COLO829 (cell line): ENCODE data around the gene TYK2.
"Not testable (repeated sequence)": the region's sequence is repeated elsewhere in the genome, so short reads cannot be mapped to it uniquely, and the experiment has no call there.

Experiments used
- DNase-seq: peaks from one replicate; pipeline ENCODE4 v3.0.0; 2012; ENCODE audit warnings: low spot score

Gene TYK2

GRCh38 chr19:10407096-10407495 lies 26.7 kb upstream of the TYK2 start:
- no peak for DNase-seq

- no peak for DNase-seq
These were observed 25.8 kb upstream of the TYK2 start for GRCh38 chr19:10406191-10406590.

GRCh38 chr19:10404888-10405820 lies 24.8 kb upstream of the TYK2 start:
- DNase-seq = no peak

GRCh38 chr19:10403137-10404021 lies 23.0 kb upstream of the TYK2 start, which contains the start of gene CDC37:
Gene CDC37, minus strand, starts transcription at chr19:10403542. Its CDS starts 63 bp downstream, at chr19:10403479.
- peak; percentile 99 for DNase-seq

GRCh38 chr19:10402441-10403038 lies 22.2 kb upstream of the TYK2 start:
- DNase-seq = no peak

GRCh38 chr19:10399878-10400277 lies 19.5 kb upstream of the TYK2 start:
- DNase-seq = no peak

GRCh38 chr19:10399340-10399739 lies 19.0 kb upstream of the TYK2 start:
- not testable (repeated sequence) for DNase-seq

GRCh38 chr19:10398819-10399218 lies 18.4 kb upstream of the TYK2 start:
- DNase-seq = no peak

GRCh38 chr19:10395917-10396316 lies 15.5 kb upstream of the TYK2 start:
- no peak for DNase-seq

- no peak for DNase-seq
These were observed 15.1 kb upstream of the TYK2 start for GRCh38 chr19:10395436-10395835.

- DNase-seq = no peak
These were observed 14.6 kb upstream of the TYK2 start for GRCh38 chr19:10395003-10395402.

GRCh38 chr19:10393137-10393536 lies 12.8 kb upstream of the TYK2 start:
- no peak for DNase-seq

GRCh38 chr19:10392120-10392519 lies 11.7 kb upstream of the TYK2 start:
- no peak for DNase-seq

GRCh38 chr19:10390652-10391286 lies 10.4 kb upstream of the TYK2 start:
- peak; percentile 59 for DNase-seq

GRCh38 chr19:10389863-10390262 lies 9.5 kb upstream of the TYK2 start:
- DNase-seq = no peak

- DNase-seq = peak; percentile 80
These were observed 8.6 kb upstream of the TYK2 start for GRCh38 chr19:10388957-10389356.

- no peak for DNase-seq
These were observed 4.2 kb upstream of the TYK2 start for GRCh38 chr19:10384580-10384979.

- DNase-seq = not testable (repeated sequence)
These were observed 2.8 kb upstream of the TYK2 start for GRCh38 chr19:10383223-10383499.

GRCh38 chr19:10379880-10380312 lies 476 bp downstream of the TYK2 start:
- DNase-seq = no peak

- no peak for DNase-seq
These were observed 2.2 kb downstream of the TYK2 start for GRCh38 chr19:10378124-10378523.

- DNase-seq = not testable (repeated sequence)
These were observed 3.2 kb downstream of the TYK2 start for GRCh38 chr19:10377140-10377640.

GRCh38 chr19:10374931-10375330 lies 5.4 kb downstream of the TYK2 start:
- DNase-seq = no peak
